Osteoblast (primary cell): ENCODE measurements around the gene CNOT6L. TPM values are rescaled to one million over a fixed set of nuclear protein-coding genes. Genes with fewer than 3 reads are reported as not detected.

Experiments
- DNase-seq: peaks from one replicate; pipeline ENCODE4 v3.0.0; 2011; ENCODE audit warnings: low spot score, mixed read lengths; ENCODE audit not compliant: insufficient read length; ENCODE audit errors: missing footprints
- H2AFZ ChIP-seq: 2 replicates; pipeline ENCODE4 v1.6.0; 2011; ENCODE audit warnings: mild to moderate bottlenecking, low read length
- H3K27ac ChIP-seq: 2 replicates; pipeline ENCODE4 v1.5.1; 2011; ENCODE audit warnings: mild to moderate bottlenecking, low read depth, low read length, moderate library complexity
- H3K27me3 ChIP-seq: 2 replicates; pipeline ENCODE4 v1.6.0; 2012; ENCODE audit warnings: mild to moderate bottlenecking, control low read depth, inconsistent platforms, low read length, moderate library complexity; ENCODE audit not compliant: insufficient read depth
- H3K36me3 ChIP-seq: 2 replicates; pipeline ENCODE4 v1.5.1; 2011; ENCODE audit warnings: mild to moderate bottlenecking, low read length, control low read depth, moderate library complexity; ENCODE audit not compliant: insufficient read depth
- H3K4me1 ChIP-seq: 2 replicates; pipeline ENCODE4 v1.5.1; 2011; ENCODE audit warnings: mild to moderate bottlenecking, low read length, control low read depth, moderate library complexity; ENCODE audit not compliant: insufficient read depth
- H3K4me2 ChIP-seq: 2 replicates; pipeline ENCODE4 v1.6.0; 2011; ENCODE audit warnings: mild to moderate bottlenecking, low read length; ENCODE audit not compliant: insufficient read depth
- H3K4me3 ChIP-seq: fragments of 200-600 bp; sonication (generic); 3 replicates; pipeline ENCODE4 v1.5.1; 2012; ENCODE audit warnings: mild to moderate bottlenecking, low read length, inconsistent platforms; ENCODE audit not compliant: insufficient read depth
- H3K79me2 ChIP-seq: 2 replicates; pipeline ENCODE4 v1.6.0; 2012; ENCODE audit warnings: mild to moderate bottlenecking, low read length, control low read depth, inconsistent platforms; ENCODE audit not compliant: insufficient read depth
- H3K9me3 ChIP-seq: 2 replicates; pipeline ENCODE4 v1.5.1; 2011; ENCODE audit warnings: low read depth, low read length, control low read depth
- H4K20me1 ChIP-seq: 2 replicates; pipeline ENCODE4 v1.6.0; 2012; ENCODE audit warnings: mild to moderate bottlenecking, low read length, control low read depth; ENCODE audit not compliant: insufficient read depth
- total RNA-seq: library from RNA; depleted of rRNA; stranded (reverse); fragments of >200 nt; gene quantifications from 2 replicates; pipeline ENCODE4 v1.2.3, GENCODE V29; 2012
- TF ChIP-seq, protein P1 (sequence below): IDR thresholded peaks from 2 replicates; pipeline ENCODE4 v1.5.1; 2011; ENCODE audit warnings: mild to moderate bottlenecking, low read depth, low read length, moderate library complexity; ENCODE audit errors: extremely low read depth

Gene CNOT6L
- total RNA-seq, 1 donor = 15.2 TPM

DNA sequence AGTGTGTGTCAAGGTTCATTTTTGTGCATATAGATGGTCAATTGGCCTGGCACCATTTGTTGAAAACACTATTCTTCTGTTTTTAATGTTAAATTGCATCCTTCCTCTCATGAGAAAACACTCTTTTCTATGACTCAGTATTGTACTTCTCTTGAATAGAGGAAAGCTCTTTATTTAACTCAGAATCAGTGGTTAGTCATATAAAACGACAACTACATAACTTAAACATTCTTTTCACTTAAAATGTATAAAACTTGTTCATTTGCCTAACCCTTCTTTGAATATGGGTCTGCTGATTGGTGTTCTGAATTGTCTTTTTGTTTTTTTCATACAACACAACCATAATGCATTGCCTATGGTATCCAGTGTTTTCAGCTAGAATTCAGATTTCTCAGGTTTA is 26.2 kb upstream of the CNOT6L start:
- Histone ChIP-seq H3K36me3 (no peaks in the 10 kb centered on the region), H3K9me3 (no peaks in the 10 kb centered on the region), H3K79me2 (no peaks in the 10 kb centered on the region), H4K20me1 (no peaks in the 10 kb centered on the region), H3K4me3 (no peak overlapping the region), H3K27ac (no peak overlapping the region), H3K4me1 (no peaks in the 10 kb centered on the region), H3K4me2 (no peak overlapping the region), H2AFZ (no peak overlapping the region), H3K27me3 (no peaks in the 10 kb centered on the region)
- no peak for DNase-seq
- TF ChIP-seq, protein P1, sequence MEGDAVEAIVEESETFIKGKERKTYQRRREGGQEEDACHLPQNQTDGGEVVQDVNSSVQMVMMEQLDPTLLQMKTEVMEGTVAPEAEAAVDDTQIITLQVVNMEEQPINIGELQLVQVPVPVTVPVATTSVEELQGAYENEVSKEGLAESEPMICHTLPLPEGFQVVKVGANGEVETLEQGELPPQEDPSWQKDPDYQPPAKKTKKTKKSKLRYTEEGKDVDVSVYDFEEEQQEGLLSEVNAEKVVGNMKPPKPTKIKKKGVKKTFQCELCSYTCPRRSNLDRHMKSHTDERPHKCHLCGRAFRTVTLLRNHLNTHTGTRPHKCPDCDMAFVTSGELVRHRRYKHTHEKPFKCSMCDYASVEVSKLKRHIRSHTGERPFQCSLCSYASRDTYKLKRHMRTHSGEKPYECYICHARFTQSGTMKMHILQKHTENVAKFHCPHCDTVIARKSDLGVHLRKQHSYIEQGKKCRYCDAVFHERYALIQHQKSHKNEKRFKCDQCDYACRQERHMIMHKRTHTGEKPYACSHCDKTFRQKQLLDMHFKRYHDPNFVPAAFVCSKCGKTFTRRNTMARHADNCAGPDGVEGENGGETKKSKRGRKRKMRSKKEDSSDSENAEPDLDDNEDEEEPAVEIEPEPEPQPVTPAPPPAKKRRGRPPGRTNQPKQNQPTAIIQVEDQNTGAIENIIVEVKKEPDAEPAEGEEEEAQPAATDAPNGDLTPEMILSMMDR = no peak

GRCh38 chr4:77844363-77844762 is 25.2 kb upstream of the CNOT6L start:
- Histone ChIP-seq H3K36me3 (no peaks in the 10 kb centered on the region), H3K27me3 (no peaks in the 10 kb centered on the region), H3K9me3 (no peaks in the 10 kb centered on the region), H3K4me2 (no peak overlapping the region), H3K79me2 (no peaks in the 10 kb centered on the region), H3K27ac (no peak overlapping the region), H3K4me1 (no peaks in the 10 kb centered on the region), H3K4me3 (no peak overlapping the region), H2AFZ (no peak overlapping the region), H4K20me1 (no peaks in the 10 kb centered on the region)
- DNase-seq = no peak
- TF ChIP-seq, protein P1 = no peak

DNA sequence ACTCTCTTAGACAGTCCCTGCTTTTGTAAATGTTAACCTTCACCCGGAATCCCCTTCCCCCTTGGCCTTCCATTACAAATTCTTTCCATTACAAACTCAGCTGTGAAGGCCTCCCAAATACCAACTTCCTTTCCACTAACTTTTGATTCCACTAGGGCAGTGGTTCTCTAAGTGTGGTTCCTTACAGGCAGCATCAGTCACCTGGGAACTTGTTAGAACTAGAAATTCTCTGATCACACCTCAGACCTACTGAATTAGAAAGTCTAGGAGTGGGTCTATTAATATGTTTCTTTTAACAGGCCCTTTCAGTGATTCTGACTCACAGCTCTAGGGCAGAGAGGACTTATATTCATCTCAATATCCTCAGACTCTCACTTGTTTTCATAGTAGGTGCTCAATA is 24.5 kb upstream of the CNOT6L start:
- Histone ChIP-seq H3K4me1 (no peaks in the 10 kb centered on the region), H3K79me2 (no peaks in the 10 kb centered on the region), H4K20me1 (no peaks in the 10 kb centered on the region), H2AFZ (no peak overlapping the region), H3K4me3 (no peak overlapping the region), H3K36me3 (no peaks in the 10 kb centered on the region), H3K27ac (no peak overlapping the region), H3K9me3 (no peaks in the 10 kb centered on the region), H3K27me3 (no peaks in the 10 kb centered on the region), H3K4me2 (no peak overlapping the region)
- TF ChIP-seq, protein P1 = no peak
- DNase-seq = no peak

GRCh38 chr4:77834403-77834802 is 15.2 kb upstream of the CNOT6L start:
- DNase-seq = no peak
- TF ChIP-seq, protein P1 = no peak
- Histone ChIP-seq H3K4me1 (no peaks in the 10 kb centered on the region), H3K9me3 (no peaks in the 10 kb centered on the region), H3K4me3 (no peak overlapping the region), H3K27me3 (peaks cover 10% of the 10 kb centered on the region), H3K79me2 (no peaks in the 10 kb centered on the region), H4K20me1 (no peaks in the 10 kb centered on the region), H3K4me2 (no peak overlapping the region), H2AFZ (no peak overlapping the region), H3K27ac (no peak overlapping the region), H3K36me3 (no peaks in the 10 kb centered on the region)
